Measurements from ENCODE around the gene STMN1.
"Not testable (repeated sequence)": the region's sequence is repeated elsewhere in the genome, so short reads cannot be mapped to it uniquely, and the experiment has no call there.

Gene STMN1

DNA sequence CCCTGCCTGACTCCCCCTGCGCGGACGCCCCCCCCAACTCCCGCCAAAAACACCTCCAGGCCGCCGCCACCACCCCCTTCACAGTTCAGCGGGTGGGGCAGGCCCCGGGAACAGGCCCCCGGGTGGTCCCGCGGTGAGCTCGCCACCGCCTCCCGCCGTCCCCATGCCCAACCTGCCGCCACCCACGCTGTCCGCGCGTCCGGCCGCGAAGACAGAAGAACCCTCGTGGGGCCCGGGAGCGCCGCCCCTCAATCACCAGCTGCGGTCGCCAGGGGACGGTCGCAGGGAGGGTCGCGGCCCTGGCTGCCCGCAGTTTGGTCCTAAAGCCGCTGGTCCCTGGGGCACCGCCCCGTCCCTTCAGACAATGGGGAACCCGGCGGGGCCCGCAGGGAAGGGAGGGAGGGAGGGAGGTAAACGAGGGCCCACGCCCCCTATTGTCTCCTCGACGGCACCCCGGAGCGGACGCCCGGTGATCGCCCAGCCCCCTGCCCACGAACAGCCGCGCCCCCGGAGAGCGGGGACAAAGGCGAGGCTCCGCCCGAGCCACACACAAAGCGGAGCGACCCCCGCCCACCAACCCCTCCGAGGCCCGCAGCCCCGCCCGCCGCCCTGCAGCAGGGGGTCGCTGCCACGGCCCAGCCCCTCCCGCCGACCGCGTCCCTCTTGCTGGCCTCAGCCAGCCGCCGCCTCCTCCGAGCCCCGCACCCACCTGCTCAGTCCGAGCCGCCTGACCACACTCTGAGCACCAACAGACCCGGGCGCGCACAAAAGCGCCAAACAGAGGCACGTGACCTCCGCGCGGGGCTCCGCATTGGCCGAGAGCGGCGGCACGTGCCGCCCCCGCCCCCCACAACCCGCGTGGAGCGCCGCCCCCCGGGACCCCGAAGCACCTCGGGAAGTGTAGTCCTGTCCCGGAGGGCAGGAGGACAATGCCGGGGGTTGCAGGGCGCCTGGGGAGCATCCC, at the start of gene STMN1:
Gene STMN1, minus strand, starts transcription at position 740 of the 964 bp plus-strand sequence. CDS start 1,743 bp downstream, outside the sequence.
- peak; percentile 91 for DNase-seq

DNA sequence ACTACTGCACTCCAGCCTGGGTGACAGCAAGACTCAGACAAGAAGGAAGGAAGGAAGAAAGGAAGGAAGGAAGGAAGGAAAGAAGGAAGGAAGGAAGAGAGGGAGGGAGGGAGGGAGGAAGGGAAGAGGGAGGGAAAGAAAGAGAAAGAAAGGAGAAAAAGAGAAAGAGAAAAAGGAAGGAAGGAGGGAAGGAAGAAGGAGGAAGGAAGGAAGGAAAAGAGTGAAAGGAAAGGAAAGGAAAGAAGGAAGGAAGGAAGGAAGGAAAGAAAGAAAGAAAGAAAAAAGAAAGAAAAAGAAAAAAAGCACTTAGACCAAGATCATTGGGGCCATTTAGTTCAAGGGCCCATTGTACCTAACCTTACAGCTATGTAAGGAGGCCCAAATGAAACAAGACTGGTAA, 49.3 kb upstream of the STMN1 start:
- DNase-seq, result no peak

DNA sequence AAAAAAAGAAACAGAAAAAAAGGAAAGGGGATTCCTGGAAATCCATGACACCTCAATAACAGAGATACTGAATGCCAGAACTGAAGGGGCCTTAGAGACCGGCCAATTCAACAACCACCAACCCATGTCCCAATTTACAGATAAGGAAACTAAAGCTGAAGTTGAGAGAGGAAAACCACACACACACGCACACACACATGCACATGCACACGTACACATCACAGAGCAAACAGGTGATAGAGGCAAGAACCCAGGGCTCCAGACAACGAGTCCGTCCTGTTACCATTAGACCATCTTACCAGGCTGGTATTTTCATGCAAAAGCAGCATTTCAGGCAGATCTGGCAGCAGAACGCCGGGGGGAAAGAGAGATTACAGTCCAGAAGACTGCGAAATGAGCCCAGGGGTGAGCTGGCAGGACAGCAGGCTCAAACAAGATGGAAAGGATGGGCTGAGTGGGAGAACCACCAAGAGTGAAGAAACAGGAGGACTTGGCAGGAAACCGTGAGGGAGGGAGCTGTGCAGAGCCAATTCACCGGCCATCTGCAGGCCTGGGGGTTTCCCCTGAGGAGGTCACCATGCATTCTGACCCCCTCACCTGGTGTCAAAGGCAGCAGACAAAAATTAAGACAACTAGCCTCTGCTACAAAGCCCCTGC, 48.2 kb upstream of the STMN1 start:
- DNase-seq, result no peak

DNA sequence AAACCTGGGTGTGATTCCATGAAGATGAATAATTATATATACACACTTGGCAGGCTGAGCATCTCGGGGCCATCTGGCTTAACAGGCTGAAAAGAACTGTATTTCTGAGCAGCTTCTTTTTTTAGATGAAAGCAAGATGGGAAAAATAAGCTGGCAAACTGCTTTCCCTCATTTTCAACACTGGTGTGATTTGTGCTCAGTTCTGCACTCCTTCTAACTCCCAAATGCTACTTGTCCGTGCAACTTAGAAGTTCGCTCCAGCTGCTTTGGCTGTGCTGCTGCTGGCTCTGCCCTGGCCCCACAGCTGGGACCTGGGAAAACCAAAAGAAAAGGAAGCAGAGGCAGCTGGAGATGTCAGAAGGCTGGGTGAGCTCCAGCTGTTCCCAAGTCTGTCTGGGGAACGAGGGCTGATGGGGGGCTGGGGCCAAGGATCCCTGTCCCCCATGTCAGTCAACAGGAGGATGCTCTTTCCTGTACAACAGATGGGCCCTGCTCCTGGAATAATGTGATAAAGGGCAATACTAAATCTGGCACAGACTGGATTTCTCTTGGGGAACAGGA, 46.7 kb upstream of the STMN1 start:
- DNase-seq, result no peak

DNA sequence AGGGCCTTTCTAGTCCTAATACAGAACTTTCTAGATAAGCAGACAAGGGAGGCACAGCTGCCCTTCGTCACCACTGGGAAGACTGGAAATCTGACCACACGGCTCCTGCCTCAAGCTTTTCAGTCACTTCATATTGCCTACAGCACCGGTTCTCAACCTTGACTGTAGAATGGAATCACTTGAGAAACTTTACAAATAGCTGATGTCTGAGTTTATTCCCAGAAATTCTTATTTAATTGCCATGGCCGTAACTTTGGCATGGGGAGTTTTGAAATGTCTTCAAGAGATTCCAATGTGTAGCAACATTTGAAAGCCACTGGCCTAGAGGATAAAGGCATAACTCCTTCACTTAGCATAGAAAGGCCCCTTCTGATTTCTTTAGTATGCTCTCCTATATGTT, 42.4 kb upstream of the STMN1 start:
- no peak for DNase-seq

DNA sequence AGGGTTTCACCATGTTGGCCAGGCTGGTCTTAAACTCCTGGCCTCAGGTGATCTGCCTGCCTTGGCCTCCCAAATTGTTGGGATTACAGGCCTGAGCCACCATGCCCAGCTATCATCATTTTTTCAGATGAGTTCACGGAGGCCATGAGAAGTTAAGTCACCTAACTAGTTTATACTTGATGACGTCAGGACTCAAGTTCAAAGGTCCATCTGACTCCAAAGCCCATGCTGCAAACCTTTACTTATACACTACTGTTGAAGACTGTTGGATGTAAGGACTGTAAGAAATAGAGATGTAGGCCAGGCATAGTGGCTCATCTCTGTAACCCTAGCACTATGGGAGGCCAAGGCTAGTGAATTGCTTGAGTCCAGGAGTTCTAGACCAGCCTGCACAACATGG, 40.8 kb upstream of the STMN1 start:
- no peak for DNase-seq

DNA sequence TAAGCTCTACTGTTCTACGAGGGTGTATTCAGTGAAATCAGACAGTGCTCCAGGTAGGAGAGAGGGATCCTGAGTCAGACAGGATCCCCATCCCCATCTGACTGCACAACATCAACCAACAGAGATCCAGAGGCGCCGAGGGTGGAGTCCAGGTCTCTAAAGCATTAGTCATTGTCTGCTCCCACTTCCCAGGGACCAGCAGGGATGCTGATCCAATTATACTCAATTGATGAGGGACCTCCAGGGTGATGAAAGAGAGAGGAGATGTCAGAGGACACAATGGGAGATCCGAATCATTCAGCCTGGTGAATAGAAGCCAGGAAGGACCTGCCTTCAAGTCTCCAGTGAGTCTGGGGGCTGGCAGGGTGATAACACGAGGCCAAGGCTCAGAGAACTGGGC, 39.5 kb upstream of the STMN1 start:
- DNase-seq, result no peak

DNA sequence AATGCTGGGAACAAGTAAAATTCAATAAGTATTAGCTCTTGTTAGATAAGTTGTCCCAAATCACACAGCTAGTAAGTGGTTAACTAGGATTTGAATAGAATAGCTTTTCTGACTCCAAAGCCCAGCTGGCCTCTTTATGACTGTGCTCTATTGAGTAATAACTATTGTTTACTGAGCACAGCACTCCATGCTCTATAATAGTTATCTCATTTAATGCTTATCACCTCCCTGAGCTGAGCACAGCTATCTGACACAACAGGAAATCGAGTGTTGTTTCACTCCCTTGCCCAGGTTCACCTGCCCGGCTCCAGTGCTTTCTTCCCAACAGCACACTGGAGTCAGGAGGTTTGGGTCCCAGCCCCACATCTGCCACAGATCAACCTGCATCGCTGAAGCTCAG, 38.8 kb upstream of the STMN1 start:
- no peak for DNase-seq

DNA sequence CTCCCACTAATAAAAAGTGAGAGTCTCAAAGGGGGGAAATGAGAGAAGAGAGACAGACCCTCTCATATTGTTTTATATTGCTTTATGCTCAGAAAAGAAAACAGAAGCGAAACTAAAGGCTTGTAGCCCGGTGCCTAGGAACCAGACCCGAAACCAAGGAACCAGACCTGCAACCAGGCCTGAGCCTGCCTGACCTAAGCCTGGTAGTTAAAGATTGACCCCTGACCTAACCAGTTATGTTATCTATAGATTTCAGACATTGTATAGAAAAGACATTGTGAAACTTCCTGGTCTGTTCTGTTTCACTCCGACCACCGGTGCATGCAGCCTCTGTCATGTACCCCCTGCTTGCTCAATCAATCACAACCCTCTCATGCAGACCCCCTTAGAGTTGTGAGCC, 37.3 kb upstream of the STMN1 start:
- DNase-seq, result not testable (repeated sequence)

DNA sequence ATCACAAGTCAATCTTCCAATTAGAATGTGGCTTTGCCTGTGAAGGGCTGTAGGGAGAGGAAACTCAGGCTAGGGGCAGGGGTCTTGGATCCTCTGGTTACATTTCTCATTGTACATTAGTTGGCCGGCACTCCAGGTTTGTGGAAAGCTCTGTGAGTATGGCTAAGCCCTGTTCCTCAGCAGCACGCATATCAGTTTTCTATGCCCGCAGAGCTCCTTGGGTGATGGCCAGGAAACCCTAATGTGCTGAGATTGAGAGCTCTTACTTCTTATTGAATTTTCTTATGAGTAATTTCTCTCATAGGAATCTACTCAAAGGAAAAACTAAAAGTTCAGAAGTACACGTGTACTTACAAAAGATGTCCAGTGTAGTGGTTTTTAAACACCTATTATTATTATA, 30.7 kb upstream of the STMN1 start:
- DNase-seq, result no peak

DNA sequence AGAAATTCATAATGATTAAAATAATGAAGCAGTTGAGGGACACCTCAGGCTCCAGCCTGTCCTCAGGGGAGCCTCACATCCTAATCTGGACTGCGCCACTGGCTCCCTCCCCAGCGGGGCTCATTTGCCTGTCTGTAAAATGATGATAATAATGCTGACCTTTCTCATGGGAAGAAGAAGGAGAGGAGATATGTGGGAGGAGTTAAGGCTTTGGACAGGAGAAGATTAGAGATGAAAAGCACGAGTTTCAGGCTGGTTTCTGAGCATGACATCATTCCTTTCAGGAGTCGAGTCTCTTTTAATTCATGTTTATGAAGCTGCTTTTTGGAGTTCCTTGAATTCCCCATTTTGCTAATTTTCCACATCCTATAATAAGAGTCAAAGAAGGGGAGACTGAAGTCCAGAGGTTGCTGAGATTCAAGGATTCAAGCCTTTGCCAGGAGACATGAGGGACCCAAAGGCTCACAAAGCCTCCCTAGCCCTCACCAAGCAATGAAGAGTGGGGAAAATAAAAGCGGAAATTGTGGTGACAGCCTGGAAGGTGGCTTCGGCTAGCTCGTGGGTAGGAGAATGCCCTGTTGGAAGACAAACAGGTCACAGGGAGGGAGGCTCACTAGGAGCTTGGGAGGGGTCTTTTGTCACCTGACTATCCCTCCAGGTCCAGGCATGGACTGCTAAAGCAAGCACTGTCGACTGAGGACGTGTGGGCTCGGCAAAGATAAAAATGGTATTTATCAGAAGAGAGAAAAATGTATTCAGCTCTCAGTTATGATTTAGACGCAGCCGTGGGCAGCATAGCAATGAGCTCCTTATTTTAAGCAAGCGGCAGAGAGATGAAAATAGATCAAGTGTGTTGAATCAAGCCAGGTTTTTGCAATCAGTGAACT, 27.5 kb upstream of the STMN1 start:
- DNase-seq, result no peak

DNA sequence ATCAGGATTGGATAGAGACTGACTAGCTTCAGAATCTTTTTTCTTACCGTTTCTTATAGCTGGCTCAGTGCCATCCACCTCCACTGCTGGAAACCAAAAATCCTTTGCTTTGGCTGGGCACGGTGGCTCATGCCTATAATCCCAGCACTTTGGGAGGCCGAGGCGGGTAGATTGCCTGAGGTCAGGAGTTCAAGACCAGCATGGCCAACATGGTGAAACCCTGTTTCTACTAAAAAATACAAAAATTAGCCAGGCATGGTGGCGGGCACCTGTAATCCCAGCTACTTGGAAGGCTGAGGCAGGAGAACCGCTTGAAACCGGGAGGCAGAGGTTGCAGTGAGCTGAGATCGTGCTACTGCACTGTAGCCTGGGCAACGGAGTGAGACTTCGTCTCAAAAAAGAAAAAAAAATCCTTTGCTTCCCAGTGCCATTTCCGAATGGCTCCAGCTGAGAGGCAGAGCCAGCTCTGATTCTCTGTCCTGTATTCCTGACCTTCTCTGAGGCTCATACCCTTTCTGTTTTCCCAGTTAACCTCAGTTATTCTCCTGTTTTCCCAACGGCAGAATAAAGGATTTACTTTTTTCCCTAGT, 26.7 kb upstream of the STMN1 start:
- not testable (repeated sequence) for DNase-seq

DNA sequence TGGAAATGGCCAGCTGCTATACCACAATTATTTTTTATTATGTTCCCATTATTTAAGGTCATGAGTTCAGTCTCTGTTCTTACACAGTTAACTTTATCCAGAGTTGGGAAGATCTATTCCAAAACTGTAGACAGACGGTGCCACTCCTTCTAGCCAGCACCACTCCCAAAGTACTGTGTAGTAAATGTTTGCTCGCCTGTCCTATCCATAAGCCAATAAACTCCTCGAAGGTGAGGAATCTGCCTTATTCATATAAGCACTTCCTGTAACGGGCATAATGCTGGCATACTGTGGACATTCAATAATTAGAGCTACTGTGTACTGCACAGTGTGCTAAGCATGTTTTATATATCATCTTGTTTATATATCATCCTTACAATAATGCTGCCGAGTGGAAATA, 26.1 kb upstream of the STMN1 start:
- no peak for DNase-seq

DNA sequence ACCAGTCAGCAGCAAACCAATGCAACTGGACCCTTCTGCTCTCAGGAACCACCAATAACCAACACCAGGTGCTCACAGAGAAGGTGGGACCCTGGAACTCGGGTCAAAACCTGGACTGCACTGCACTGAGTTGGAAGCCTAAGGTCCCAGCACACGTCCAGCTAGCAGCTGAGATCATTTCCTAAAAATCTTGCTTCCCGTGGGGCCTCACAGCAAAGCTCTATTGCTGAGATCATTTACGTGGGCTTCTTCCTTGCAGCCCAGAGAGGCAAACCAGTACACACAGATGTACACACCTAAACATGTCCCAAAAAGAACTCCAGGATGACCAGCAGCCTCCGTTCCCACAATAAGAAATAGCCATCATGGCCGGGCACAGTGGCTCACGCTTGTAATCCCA, 22.8 kb upstream of the STMN1 start:
- no peak for DNase-seq

DNA sequence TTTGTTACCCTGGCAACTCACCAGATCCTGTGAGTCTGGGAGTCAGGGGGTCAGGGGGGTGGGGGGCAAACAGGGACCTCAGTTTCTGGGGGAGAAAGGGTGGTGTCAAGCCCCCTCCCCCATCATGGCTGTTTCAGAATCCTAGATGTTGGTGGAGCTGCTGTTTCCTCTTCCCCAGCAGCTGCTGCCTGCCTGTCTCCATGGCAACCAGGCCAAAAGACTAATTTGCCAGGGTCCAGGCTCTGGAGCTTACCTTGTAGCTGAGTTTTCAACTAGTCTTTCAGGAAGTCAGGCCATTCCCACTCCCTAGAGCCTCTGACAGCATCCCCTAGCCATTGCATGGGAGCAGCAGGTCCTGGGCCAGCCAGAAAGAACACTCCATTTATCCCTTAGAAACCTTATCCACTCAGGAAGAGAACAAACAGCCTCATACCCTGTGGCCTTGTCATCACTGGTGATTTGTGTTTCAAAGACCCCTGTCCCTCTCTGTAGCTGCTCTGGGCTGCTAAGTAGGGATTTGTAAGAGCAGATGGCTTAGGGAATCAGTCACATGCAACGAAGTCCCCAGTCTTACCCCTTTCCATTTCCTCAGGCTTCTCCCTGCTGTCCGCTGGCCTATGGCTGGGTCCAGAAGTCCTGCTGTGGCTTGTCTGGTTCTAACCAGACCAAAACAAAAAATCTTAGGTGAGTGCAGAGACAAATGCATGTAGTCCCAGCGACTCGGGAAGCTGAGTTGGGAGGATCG, 21.5 kb upstream of the STMN1 start:
- DNase-seq, result no peak

DNA sequence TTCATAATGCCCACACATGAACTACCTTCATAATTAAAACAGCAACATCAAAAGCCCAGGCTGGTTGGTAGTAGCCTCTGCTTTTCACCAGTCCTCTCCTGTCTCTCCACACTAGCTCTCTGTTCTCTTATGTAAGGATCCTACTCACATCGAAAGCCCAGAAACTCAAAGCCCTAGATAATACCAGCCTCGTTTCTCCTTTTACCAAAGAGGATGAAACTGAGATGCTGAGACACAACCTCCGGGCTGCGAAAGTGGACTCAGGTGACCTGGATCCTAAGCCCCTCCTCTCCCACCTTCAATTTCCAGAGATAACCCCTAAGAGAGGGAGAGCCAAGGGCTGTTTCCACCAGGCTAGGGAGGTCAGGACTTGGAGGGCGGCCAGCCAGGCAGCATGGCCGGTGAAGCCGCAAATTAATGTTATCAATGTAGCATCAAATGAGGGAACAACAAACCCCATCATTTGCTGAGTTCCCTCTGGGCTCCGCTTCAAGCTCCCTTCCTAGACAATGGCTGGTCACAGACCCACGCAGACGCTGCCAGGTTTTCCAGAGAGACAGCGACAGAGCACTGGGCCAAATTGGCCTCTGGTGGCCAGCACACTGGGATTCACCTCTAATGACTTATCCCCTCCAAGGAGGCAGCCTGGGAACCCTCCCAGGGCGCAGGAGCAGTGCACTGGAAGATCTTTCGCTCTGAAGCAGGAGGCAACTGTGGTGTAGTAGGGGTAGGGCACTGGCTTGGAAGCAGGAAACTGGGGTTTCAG, 20.7 kb upstream of the STMN1 start:
- no peak for DNase-seq

DNA sequence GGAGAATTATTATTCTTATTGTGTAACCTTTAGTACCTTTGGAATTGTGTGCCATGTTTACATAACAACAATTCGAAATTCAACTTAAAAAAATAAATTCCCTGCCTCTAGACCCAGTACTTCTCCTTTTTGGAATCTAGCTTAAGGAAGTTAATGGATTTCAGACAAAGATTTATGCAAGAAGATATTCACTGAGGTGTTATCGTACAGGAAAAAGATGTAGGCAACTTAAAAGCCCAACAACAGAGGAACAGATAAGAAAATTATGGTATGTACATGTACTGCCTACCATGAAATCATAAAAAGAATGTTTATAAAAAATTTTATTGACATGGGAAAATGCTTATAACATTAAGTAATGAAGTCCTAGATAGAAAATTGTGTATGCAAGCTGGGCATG, 18.2 kb upstream of the STMN1 start:
- DNase-seq, result no peak

DNA sequence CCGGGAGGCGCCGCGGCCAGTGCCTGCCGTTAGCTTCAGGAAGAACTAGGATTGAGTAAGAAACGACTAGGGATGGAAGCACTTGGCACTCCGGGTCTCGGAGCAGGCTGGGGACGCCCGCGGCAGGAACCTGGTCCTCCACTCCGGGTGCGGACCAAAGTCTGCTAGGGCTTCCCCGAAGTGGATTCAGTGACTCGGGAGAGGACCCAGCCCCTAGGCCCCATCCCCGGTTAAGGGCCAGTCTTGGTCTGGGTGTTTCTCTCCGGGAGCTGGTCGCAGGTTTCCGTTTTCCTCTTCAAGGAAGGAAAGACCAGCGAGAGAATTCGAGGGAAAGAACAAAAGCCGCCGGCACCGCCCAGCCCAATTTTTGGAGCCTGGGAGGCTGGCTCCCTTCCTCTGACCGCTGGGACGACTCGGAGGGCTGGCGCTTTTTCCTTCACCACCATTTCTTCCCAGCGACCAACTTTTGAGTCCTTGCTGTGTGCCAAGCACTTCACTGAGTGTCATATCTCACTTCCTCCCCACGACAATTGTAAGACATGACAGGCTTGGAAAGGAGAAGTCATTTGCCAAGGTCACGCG, 16.8 kb upstream of the STMN1 start:
- DNase-seq, result no peak

DNA sequence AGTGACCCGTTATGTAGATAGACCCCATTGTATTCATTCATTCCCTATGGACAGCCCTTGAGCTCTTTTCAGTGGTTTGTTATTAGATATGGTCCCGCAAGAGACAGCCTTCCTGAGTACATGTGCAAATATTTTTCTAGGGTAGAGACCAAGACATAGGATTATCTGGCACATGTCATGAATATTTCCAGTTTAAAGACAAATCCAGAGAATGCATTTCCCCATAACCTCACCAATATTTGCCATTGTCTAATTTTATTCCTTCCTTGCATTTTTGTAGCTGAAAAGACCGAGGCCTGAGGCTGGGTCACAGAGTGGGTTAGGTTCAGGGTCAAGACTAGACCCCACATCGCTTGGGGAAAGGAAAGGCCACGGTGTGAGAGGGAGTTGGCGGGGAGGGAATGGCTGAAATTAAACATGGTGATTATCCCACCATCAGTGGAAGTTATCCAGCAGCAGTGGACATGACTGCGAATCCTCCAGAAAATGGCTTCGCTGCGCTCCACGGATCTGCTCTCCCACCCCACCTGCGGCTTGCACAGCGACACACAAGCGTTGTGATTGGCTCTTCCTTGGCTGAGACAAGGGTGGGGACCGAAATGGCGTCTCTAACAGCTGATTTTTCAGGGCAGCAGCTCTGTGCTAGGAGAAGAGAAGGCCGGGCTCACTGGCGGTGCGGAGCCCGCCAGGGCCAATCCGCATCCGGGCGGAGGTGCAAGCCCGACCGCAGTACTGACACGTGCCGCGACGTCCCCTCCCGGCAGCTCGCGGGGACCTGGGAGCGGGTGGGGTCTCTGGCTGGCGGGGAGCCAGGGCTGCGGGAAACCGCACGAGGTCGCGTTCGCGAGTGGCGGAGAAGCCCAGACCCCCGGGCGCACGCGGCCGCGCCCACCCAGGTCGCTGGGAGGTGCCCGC, 16.1 kb upstream of the STMN1 start:
- DNase-seq, result peak; percentile 54

Data from activated T-cell treated with anti-CD3 and anti-CD28 coated beads, Interleukin-2, amount 50 U/mL, for 1 hour (primary cell).